Muscle layer of colon (tissue), 2 donors: ENCODE measurements around the gene OSBPL9.

Source experiments
- H3K27ac ChIP-seq: one replicate; pipeline ENCODE4 v1.7.0; 2013; ENCODE audit warnings: low read depth, mild to moderate bottlenecking, low read length, moderate library complexity
- H3K27me3 ChIP-seq, 2 donors: one replicate each; pipeline ENCODE4 v1.7.0; 2013; ENCODE audit warnings: low read length in 2 of 2, mild to moderate bottlenecking in 2 of 2; ENCODE audit not compliant: insufficient read depth in 2 of 2, control insufficient read depth in 1 of 2
- H3K36me3 ChIP-seq: one replicate; pipeline ENCODE4 v1.7.0; 2013; ENCODE audit warnings: mild to moderate bottlenecking, low read length; ENCODE audit not compliant: insufficient read depth
- H3K4me1 ChIP-seq: one replicate; pipeline ENCODE4 v1.7.0; 2013; ENCODE audit warnings: mild to moderate bottlenecking, low read length; ENCODE audit not compliant: insufficient read depth
- H3K4me3 ChIP-seq, 2 donors: one replicate each; pipeline ENCODE4 v1.7.0; 2013; ENCODE audit warnings: low read length in 2 of 2, low read depth in 1 of 2, mild to moderate bottlenecking in 1 of 2, moderate library complexity in 1 of 2
- H3K9ac ChIP-seq: one replicate; pipeline ENCODE4 v1.7.0; 2013; ENCODE audit warnings: low read length
- H3K9me3 ChIP-seq: one replicate; pipeline ENCODE4 v1.7.0; 2013; ENCODE audit warnings: mild to moderate bottlenecking, low read length
- donor health status: abdominal sarcoma.
- donor health status: Adenocarcinoma of cecum.

OSBPL9 gene

GRCh38 chr1:51628715-51629590, 12.1 kb downstream of the OSBPL9 start:
- H3K4me3 ChIP-seq = no peak overlapping the region
- no peaks in the 10 kb centered on the region for H3K36me3 ChIP-seq
- H3K4me1 ChIP-seq = no peaks in the 10 kb centered on the region
- no peak overlapping the region for H3K27ac ChIP-seq
- H3K27me3 ChIP-seq = no peaks in the 10 kb centered on the region
- H3K9me3 ChIP-seq = no peaks in the 10 kb centered on the region
- no peak overlapping the region for H3K9ac ChIP-seq

GRCh38 chr1:51629918-51630317, 13.0 kb downstream of the OSBPL9 start:
- Histone ChIP-seq H3K27me3 (no peaks in the 10 kb centered on the region), H3K9me3 (no peaks in the 10 kb centered on the region)

GRCh38 chr1:51630393-51630792, 13.5 kb downstream of the OSBPL9 start:
- no peak overlapping the region for H3K27ac ChIP-seq
- no peaks in the 10 kb centered on the region for H3K9me3 ChIP-seq
- no peaks in the 10 kb centered on the region for H3K4me1 ChIP-seq
- H3K9ac ChIP-seq = no peak overlapping the region
- H3K4me3 ChIP-seq = no peak overlapping the region
- no peaks in the 10 kb centered on the region for H3K36me3 ChIP-seq
- no peaks in the 10 kb centered on the region for H3K27me3 ChIP-seq

More at GRCh38 chr1:51629918-51630317, 13.0 kb downstream of the OSBPL9 start:
- Histone ChIP-seq H3K4me3 (no peak overlapping the region), H3K27ac (no peak overlapping the region), H3K4me1 (no peaks in the 10 kb centered on the region), H3K9ac (no peak overlapping the region), H3K36me3 (no peaks in the 10 kb centered on the region)

GRCh38 chr1:51630922-51631321, 14.0 kb downstream of the OSBPL9 start:
- Histone ChIP-seq H3K36me3 (no peaks in the 10 kb centered on the region), H3K27ac (no peak overlapping the region), H3K9me3 (no peaks in the 10 kb centered on the region), H3K27me3 (no peaks in the 10 kb centered on the region), H3K4me3 (no peak overlapping the region), H3K4me1 (no peaks in the 10 kb centered on the region), H3K9ac (no peak overlapping the region)

- Histone ChIP-seq H3K36me3 (no peaks in the 10 kb centered on the region), H3K9ac (no peak overlapping the region), H3K27me3 (no peaks in the 10 kb centered on the region), H3K4me3 (no peak overlapping the region), H3K27ac (no peak overlapping the region), H3K9me3 (no peaks in the 10 kb centered on the region), H3K4me1 (peaks cover under 1% of the 10 kb centered on the region)
These were observed 14.9 kb downstream of the OSBPL9 start for GRCh38 chr1:51631747-51632146.

- H3K27me3 ChIP-seq = no peaks in the 10 kb centered on the region
- H3K27ac ChIP-seq = no peak overlapping the region
- no peaks in the 10 kb centered on the region for H3K36me3 ChIP-seq
- peaks cover 11% of the 10 kb centered on the region for H3K4me1 ChIP-seq
- no peaks in the 10 kb centered on the region for H3K9me3 ChIP-seq
- no peak overlapping the region for H3K9ac ChIP-seq
- H3K4me3 ChIP-seq = no peak overlapping the region
These were observed 17.7 kb downstream of the OSBPL9 start for GRCh38 chr1:51634618-51635017.

- H3K27ac ChIP-seq = no peak overlapping the region
- H3K27me3 ChIP-seq = no peaks in the 10 kb centered on the region
- H3K4me1 ChIP-seq = peaks cover 11% of the 10 kb centered on the region
- no peaks in the 10 kb centered on the region for H3K36me3 ChIP-seq
- no peak overlapping the region for H3K9ac ChIP-seq
- H3K4me3 ChIP-seq = no peak overlapping the region
- no peaks in the 10 kb centered on the region for H3K9me3 ChIP-seq
These were observed 18.7 kb downstream of the OSBPL9 start for GRCh38 chr1:51635615-51636014.

- Histone ChIP-seq H3K9me3 (no peaks in the 10 kb centered on the region), H3K4me1 (peaks cover 15% of the 10 kb centered on the region), H3K4me3 (no peak overlapping the region), H3K36me3 (no peaks in the 10 kb centered on the region), H3K27ac (no peak overlapping the region), H3K9ac (no peak overlapping the region), H3K27me3 (no peaks in the 10 kb centered on the region)
These were observed 19.3 kb downstream of the OSBPL9 start for GRCh38 chr1:51636191-51636590.

- Histone ChIP-seq H3K4me3 (no peak overlapping the region), H3K27me3 (no peaks in the 10 kb centered on the region), H3K36me3 (no peaks in the 10 kb centered on the region), H3K9ac (no peak overlapping the region), H3K9me3 (no peaks in the 10 kb centered on the region), H3K4me1 (peaks cover 21% of the 10 kb centered on the region), H3K27ac (no peak overlapping the region)
These were observed 20.1 kb downstream of the OSBPL9 start for GRCh38 chr1:51636764-51637522.

GRCh38 chr1:51638350-51638749, 21.5 kb downstream of the OSBPL9 start:
- no peak overlapping the region for H3K9ac ChIP-seq
- no peak overlapping the region for H3K4me3 ChIP-seq
- no peak overlapping the region for H3K27ac ChIP-seq
- peaks cover 35% of the 10 kb centered on the region for H3K4me1 ChIP-seq
- no peaks in the 10 kb centered on the region for H3K36me3 ChIP-seq
- H3K27me3 ChIP-seq = no peaks in the 10 kb centered on the region
- H3K9me3 ChIP-seq = no peaks in the 10 kb centered on the region

- Histone ChIP-seq H3K36me3 (no peaks in the 10 kb centered on the region), H3K27ac (no peak overlapping the region), H3K9me3 (no peaks in the 10 kb centered on the region), H3K9ac (no peak overlapping the region), H3K4me1 (peaks cover 38% of the 10 kb centered on the region), H3K27me3 (no peaks in the 10 kb centered on the region), H3K4me3 (no peak overlapping the region)
These were observed 22.8 kb downstream of the OSBPL9 start for GRCh38 chr1:51639694-51640093.
